Activated naive CD8-positive, alpha-beta T cell (primary cell): ENCODE results near the gene DLG1.

ENCODE experiments used
- H3K27ac Mint-ChIP-seq: one replicate; pipeline ENCODE4 v1.8.0; 2021; ENCODE audit warnings: mixed read lengths
- H3K27me3 Mint-ChIP-seq: one replicate; pipeline ENCODE4 v1.8.0; 2021; ENCODE audit warnings: mixed read lengths
- H3K36me3 Mint-ChIP-seq: one replicate; pipeline ENCODE4 v1.8.0; 2021; ENCODE audit warnings: mixed read lengths
- H3K4me1 Mint-ChIP-seq: one replicate; pipeline ENCODE4 v1.8.0; 2021; ENCODE audit warnings: low read depth, mixed read lengths
- H3K4me3 Mint-ChIP-seq: one replicate; pipeline ENCODE4 v1.8.0; 2021; ENCODE audit warnings: mild to moderate bottlenecking, mixed read lengths
- H3K9me3 Mint-ChIP-seq: one replicate; pipeline ENCODE4 v1.8.0; 2021; ENCODE audit warnings: low read depth, mixed read lengths

Gene DLG1

GRCh38 chr3:197022405-197023231 is 275.8 kb downstream of the DLG1 start:
- Mint-ChIP-seq H3K4me1 (peaks cover 6% of the 10 kb centered on the region), H3K27me3 (no peaks in the 10 kb centered on the region), H3K9me3 (no peaks in the 10 kb centered on the region), H3K36me3 (no peaks in the 10 kb centered on the region), H3K4me3 (peak overlapping the region; percentile 61), H3K27ac (no peak overlapping the region)

- Mint-ChIP-seq H3K27me3 (no peaks in the 10 kb centered on the region), H3K27ac (no peak overlapping the region), H3K4me3 (no peak overlapping the region), H3K9me3 (no peaks in the 10 kb centered on the region), H3K4me1 (peaks cover 6% of the 10 kb centered on the region), H3K36me3 (no peaks in the 10 kb centered on the region)
Observed at GRCh38 chr3:197021729-197022404, 276.5 kb downstream of the DLG1 start.

GRCh38 chr3:197021231-197021630 is 277.2 kb downstream of the DLG1 start:
- Mint-ChIP-seq H3K4me3 (no peak overlapping the region), H3K36me3 (no peaks in the 10 kb centered on the region), H3K27me3 (no peaks in the 10 kb centered on the region), H3K9me3 (no peaks in the 10 kb centered on the region), H3K4me1 (peaks cover 6% of the 10 kb centered on the region), H3K27ac (no peak overlapping the region)

- Mint-ChIP-seq H3K27ac (no peak overlapping the region), H3K4me3 (no peak overlapping the region), H3K36me3 (no peaks in the 10 kb centered on the region), H3K27me3 (no peaks in the 10 kb centered on the region), H3K9me3 (no peaks in the 10 kb centered on the region), H3K4me1 (peaks cover 6% of the 10 kb centered on the region)
Observed at GRCh38 chr3:197019535-197019934, 278.9 kb downstream of the DLG1 start.

GRCh38 chr3:197019021-197019420 is 279.4 kb downstream of the DLG1 start:
- Mint-ChIP-seq H3K4me3 (no peak overlapping the region), H3K27ac (no peak overlapping the region), H3K27me3 (no peaks in the 10 kb centered on the region), H3K36me3 (no peaks in the 10 kb centered on the region), H3K9me3 (no peaks in the 10 kb centered on the region), H3K4me1 (peaks cover 6% of the 10 kb centered on the region)

- no peaks in the 10 kb centered on the region for H3K9me3 Mint-ChIP-seq
- H3K4me1 Mint-ChIP-seq = no peaks in the 10 kb centered on the region
- H3K4me3 Mint-ChIP-seq = no peak overlapping the region
- no peaks in the 10 kb centered on the region for H3K27me3 Mint-ChIP-seq
- H3K36me3 Mint-ChIP-seq = no peaks in the 10 kb centered on the region
- no peak overlapping the region for H3K27ac Mint-ChIP-seq
Observed at GRCh38 chr3:197017003-197017402, 281.4 kb downstream of the DLG1 start.

- Mint-ChIP-seq H3K27ac (no peak overlapping the region), H3K9me3 (no peaks in the 10 kb centered on the region), H3K36me3 (no peaks in the 10 kb centered on the region), H3K4me3 (no peak overlapping the region), H3K4me1 (no peaks in the 10 kb centered on the region), H3K27me3 (no peaks in the 10 kb centered on the region)
Observed at GRCh38 chr3:197015790-197016736, 282.3 kb downstream of the DLG1 start.

DNA sequence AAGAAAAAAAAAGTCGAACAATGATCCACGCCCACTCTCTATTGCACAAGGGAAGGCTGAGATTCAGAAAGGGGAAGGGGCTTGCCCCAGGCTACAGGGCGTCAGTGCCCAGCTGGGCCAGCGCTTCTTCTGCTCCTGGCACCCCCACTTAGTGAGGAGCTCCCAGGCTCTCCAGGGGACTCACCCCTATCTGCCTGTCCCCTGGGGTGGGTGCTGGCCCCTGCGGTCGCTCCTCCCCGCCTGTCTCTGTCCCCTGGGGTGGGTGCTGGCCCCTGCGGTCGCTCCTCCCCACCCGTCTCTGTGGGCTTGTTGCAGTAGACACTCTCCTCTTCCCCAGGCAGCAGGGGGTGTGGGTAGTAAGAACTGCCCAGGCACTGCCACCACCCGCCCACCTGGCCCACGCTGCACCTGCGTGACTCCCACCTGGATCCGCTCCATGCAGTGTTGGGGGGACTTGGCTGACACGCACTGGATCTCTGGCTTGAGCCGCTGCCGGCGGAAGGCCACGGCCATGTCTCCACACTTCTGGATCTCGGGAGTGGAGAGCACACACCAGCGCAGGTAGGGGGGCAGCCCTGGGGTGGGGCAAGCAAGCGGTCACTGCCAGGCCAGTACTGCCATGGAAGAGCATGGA is 283.4 kb downstream of the DLG1 start:
- Mint-ChIP-seq H3K36me3 (no peaks in the 10 kb centered on the region), H3K4me1 (no peaks in the 10 kb centered on the region), H3K4me3 (no peak overlapping the region), H3K27ac (no peak overlapping the region), H3K27me3 (no peaks in the 10 kb centered on the region), H3K9me3 (no peaks in the 10 kb centered on the region)

- H3K9me3 Mint-ChIP-seq = no peaks in the 10 kb centered on the region
- H3K4me3 Mint-ChIP-seq = no peak overlapping the region
- H3K4me1 Mint-ChIP-seq = no peaks in the 10 kb centered on the region
- no peak overlapping the region for H3K27ac Mint-ChIP-seq
- H3K27me3 Mint-ChIP-seq = no peaks in the 10 kb centered on the region
- H3K36me3 Mint-ChIP-seq = no peaks in the 10 kb centered on the region
Observed at GRCh38 chr3:197014024-197014423, 284.4 kb downstream of the DLG1 start.

- no peaks in the 10 kb centered on the region for H3K36me3 Mint-ChIP-seq
- H3K9me3 Mint-ChIP-seq = no peaks in the 10 kb centered on the region
- H3K4me3 Mint-ChIP-seq = no peak overlapping the region
- H3K4me1 Mint-ChIP-seq = no peaks in the 10 kb centered on the region
- H3K27ac Mint-ChIP-seq = no peak overlapping the region
- H3K27me3 Mint-ChIP-seq = no peaks in the 10 kb centered on the region
Observed at GRCh38 chr3:197012540-197012883, 285.9 kb downstream of the DLG1 start.

DNA sequence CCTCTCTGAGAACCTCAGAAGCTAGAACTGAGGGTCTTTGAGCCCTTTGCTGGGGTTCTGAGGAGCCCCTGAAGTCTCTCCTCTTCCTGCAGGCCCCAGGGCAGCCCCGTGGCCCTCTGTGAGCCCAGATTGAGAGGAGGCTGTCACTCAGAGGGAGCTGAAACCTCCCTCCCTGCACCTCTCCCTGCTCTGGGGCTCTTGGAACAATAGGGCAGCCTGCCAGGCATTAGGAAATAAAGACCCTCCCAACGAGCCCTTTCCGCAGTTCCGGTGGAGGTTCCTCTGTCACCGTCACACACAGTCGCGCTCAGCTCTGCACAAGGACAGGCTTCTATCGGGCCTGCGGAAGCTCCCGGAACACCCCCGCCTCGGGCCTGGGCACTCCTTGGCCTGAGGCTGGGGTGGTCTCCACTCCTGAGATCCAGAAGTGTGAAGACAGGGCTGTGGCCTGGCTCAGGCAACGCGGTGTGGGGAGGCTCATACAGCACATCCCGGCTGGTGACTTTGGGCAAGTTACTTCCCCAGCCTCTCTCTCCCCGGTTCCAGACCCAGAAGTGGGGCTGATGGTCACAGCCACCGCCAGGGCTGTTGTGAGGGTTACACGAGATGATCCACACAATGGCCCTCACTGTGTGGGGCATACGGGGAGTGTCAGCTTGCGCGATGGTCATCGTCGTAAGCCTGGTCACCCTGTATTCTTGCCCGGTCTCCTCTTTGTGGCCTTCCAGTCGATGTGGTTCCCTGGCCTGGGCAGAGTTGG is 286.5 kb downstream of the DLG1 start:
- no peak overlapping the region for H3K27ac Mint-ChIP-seq
- no peaks in the 10 kb centered on the region for H3K27me3 Mint-ChIP-seq
- no peaks in the 10 kb centered on the region for H3K4me1 Mint-ChIP-seq
- H3K36me3 Mint-ChIP-seq = no peaks in the 10 kb centered on the region
- H3K9me3 Mint-ChIP-seq = no peaks in the 10 kb centered on the region
- no peak overlapping the region for H3K4me3 Mint-ChIP-seq

GRCh38 chr3:197010556-197011351 is 287.7 kb downstream of the DLG1 start:
- H3K27ac Mint-ChIP-seq = no peak overlapping the region
- no peaks in the 10 kb centered on the region for H3K27me3 Mint-ChIP-seq
- H3K4me3 Mint-ChIP-seq = no peak overlapping the region
- H3K4me1 Mint-ChIP-seq = no peaks in the 10 kb centered on the region
- no peaks in the 10 kb centered on the region for H3K9me3 Mint-ChIP-seq
- no peaks in the 10 kb centered on the region for H3K36me3 Mint-ChIP-seq

DNA sequence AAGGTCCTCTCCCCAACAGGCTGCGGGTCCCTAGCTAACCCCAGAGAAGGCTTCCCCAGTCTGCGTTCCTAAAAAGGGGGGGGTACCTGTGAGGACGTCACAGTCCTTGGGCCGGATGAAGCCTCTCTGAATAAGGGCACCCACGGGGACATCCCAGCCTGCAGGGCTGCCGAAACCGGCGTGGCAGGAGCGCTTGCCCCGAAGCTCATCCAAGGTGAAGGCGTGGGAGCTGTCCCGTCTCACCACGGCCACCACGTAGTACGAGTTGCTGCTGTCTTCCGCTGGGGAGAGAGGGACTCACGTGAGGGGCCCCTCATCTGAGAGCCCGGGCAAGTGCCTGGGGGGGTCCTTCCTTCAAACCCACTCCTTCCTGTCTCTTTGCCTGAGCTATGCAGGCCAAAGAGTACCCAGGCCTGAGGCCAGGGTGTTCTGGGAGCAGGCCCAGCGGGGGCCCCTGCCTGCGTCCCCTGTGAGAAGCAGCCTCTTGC is 288.8 kb downstream of the DLG1 start:
- H3K4me1 Mint-ChIP-seq = no peaks in the 10 kb centered on the region
- H3K4me3 Mint-ChIP-seq = no peak overlapping the region
- no peak overlapping the region for H3K27ac Mint-ChIP-seq
- no peaks in the 10 kb centered on the region for H3K27me3 Mint-ChIP-seq
- no peaks in the 10 kb centered on the region for H3K9me3 Mint-ChIP-seq
- H3K36me3 Mint-ChIP-seq = no peaks in the 10 kb centered on the region
